ENCODE results near the gene DAPK1.

DAPK1 gene

DNA sequence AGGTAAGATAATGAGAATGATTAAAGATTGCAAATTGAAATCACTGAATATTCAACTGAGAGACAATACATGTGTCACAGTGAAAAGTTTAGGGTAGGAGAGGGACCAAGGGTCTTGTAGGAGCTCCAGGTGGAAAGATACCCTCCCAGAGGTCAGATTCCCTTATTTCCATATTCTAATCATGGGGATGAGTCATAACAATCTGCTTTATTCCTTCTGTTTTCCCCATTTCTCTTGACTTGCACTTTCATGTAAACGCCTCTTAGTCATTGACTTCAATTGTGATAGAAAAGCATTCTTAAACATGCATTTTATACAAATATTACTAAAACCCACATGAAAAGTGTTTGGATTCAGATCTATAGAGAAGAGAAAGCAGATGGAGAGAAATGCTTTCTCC lies 147.0 kb downstream of the DAPK1 start:
- CTCF ChIA-PET: no interaction called here
- POLR2A ChIA-PET: no interaction called here
- TF ChIP-seq, protein P1, sequence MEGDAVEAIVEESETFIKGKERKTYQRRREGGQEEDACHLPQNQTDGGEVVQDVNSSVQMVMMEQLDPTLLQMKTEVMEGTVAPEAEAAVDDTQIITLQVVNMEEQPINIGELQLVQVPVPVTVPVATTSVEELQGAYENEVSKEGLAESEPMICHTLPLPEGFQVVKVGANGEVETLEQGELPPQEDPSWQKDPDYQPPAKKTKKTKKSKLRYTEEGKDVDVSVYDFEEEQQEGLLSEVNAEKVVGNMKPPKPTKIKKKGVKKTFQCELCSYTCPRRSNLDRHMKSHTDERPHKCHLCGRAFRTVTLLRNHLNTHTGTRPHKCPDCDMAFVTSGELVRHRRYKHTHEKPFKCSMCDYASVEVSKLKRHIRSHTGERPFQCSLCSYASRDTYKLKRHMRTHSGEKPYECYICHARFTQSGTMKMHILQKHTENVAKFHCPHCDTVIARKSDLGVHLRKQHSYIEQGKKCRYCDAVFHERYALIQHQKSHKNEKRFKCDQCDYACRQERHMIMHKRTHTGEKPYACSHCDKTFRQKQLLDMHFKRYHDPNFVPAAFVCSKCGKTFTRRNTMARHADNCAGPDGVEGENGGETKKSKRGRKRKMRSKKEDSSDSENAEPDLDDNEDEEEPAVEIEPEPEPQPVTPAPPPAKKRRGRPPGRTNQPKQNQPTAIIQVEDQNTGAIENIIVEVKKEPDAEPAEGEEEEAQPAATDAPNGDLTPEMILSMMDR (IDR thresholded peaks at IDR 0.05; ENCODE audit: control extremely low read depth, extremely low read depth, low read depth, missing control alignments): no peak
- no peak for DNase-seq (ENCODE audit: extremely low spot score)

DNA sequence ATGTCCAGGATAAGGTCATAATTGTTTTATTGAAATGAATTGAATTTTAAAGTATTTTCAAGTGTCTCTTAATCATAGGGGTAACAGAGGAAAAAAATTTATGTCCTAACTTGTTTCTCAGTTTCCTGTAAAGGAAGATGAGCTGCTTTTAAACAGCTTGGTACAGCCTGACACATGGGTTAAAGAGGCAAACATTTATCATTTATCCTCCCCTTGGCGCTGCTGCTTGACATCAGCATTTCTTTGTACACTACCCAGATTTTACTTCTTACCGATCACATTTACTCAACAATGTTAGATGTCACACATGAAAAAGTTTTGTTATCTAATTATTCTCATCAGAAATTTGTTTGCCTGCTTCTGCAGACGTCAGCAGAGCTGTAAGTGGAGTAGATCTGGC lies 148.9 kb downstream of the DAPK1 start:
- ChIA-PET CTCF (no interaction called here), POLR2A (no interaction called here)
- no peak for DNase-seq (ENCODE audit: extremely low spot score)
- TF ChIP-seq, protein P1 (IDR thresholded peaks at IDR 0.05; ENCODE audit: control extremely low read depth, extremely low read depth, low read depth, missing control alignments): no peak

DNA sequence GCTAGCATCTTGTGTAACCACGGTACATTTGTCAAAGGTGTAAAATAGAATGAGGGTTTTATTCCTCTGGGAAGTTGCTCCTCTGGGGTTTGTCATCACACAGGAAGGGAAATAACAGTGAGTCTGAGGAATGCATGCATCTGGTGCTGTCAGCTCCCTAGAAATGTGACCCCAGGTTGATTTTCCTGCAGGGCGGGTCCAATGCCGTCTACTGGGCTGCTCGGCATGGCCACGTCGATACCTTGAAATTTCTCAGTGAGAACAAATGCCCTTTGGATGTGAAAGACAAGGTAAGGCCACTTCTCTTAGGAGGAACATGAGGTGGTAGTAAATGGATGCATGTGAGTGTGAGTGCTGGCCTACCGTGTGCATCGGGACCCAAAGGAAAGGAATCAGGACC lies 149.4 kb downstream of the DAPK1 start:
- ChIA-PET POLR2A (no interaction called here), CTCF (no interaction called here)
- TF ChIP-seq, protein P1 (IDR thresholded peaks at IDR 0.05; ENCODE audit: control extremely low read depth, extremely low read depth, low read depth, missing control alignments): no peak
- DNase-seq (ENCODE audit: extremely low spot score): no peak

DNA sequence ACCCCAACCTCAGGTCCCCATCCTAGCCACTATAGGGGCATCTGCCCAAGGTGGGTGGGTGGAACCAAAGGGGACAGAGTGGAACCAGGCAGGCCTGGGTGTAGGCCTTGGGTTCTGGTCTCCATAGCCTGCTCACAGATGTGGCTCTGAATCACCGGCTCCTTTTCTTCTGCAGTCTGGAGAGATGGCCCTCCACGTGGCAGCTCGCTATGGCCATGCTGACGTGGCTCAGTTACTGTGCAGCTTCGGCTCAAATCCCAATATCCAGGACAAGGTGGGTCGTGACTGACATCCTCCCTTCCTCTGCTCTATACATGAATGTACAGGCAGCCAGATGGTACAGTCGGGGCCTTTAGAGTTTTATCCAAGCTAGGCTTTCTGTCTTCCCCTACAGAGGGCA lies 150.9 kb downstream of the DAPK1 start:
- ChIA-PET POLR2A (no interaction called here), CTCF (interaction anchor here (0.8 to 2.0 kb wide), 5 partner anchors 9 to 21 kb away, joined by 3 to 6 read pairs (median 4); no protein-coding TSS in a partner anchor)
- TF ChIP-seq, protein P1 (IDR thresholded peaks at IDR 0.05; ENCODE audit: control extremely low read depth, extremely low read depth, low read depth, missing control alignments): no peak
- no peak for DNase-seq (ENCODE audit: extremely low spot score)

DNA sequence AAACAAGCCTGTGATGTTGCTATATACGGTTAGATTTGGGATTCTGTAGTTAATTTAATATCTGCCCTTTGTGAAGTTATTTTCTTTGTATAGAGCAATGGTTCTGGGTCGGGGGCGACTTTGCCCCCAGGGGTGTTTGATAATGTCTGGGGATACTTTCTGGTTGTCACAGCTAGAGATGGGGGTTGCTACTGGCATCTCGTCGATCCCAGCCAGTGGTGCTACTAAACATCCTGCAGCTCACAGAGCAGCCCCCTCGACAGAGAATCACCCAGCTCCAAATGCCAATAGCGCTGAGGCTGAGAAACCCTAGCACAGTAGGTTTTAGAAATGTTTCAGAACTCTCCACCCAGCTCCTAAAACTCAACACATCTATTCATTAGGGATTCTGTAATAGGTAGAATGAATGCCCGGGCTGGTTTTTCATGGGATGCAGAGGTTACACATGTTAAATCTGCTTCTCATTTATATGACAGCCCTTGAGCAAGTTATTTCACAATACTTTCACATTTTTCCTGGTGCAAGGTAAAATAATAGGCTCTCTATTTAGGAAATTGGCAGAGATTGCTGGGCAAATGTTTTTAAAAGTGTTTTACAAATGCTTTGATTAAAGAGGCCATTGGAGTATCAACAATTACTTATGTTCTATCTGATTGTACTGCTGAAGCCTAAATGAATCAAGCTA lies 153.1 kb downstream of the DAPK1 start:
- POLR2A ChIA-PET: no interaction called here
- no peak for DNase-seq (ENCODE audit: extremely low spot score)
- CTCF ChIA-PET: interaction anchor here (1.2 kb wide), 1 partner anchor 12 kb away, joined by 5 read pairs; no protein-coding TSS in a partner anchor
- TF ChIP-seq, protein P1 (IDR thresholded peaks at IDR 0.05; ENCODE audit: control extremely low read depth, extremely low read depth, low read depth, missing control alignments): no peak

DNA sequence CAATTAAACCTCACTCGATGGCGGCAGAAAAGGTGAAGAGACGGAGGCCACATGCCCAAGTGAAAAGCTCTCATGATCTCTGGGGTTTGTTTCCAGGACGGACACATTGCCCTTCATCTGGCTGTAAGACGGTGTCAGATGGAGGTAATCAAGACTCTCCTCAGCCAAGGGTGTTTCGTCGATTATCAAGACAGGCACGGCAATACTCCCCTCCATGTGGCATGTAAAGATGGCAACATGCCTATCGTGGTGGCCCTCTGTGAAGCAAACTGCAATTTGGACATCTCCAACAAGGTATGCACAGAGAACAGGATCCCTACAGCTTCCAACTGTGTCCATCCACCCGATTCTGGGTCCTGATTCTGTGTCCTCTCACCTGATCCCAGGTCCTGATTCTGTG lies 153.8 kb downstream of the DAPK1 start:
- ChIA-PET CTCF (interaction anchor here (1.2 kb wide), 1 partner anchor 11 kb away, joined by 5 read pairs; no protein-coding TSS in a partner anchor), POLR2A (no interaction called here)
- TF ChIP-seq, protein P1 (IDR thresholded peaks at IDR 0.05; ENCODE audit: control extremely low read depth, extremely low read depth, low read depth, missing control alignments): no peak
- DNase-seq (ENCODE audit: extremely low spot score): no peak
